Esophagus squamous epithelium (tissue), 5 donors: ENCODE data around the gene HAUS6. TPM values are rescaled to one million over a fixed set of nuclear protein-coding genes. Genes with fewer than 3 reads are reported as not detected.

Source experiments
- DNase-seq: peaks from one replicate; lab custom pipeline; 2025; lab: John Stamatoyannopoulos, UW
- H3K27ac ChIP-seq, 4 donors: fragments of 200-600 bp; sonication (generic); one replicate each; pipeline ENCODE4 v1.5.1; 2016 to 2019; ENCODE audit warnings: mild to moderate bottlenecking in 1 of 4
- H3K27me3 ChIP-seq, 4 donors: fragments of 200-600 bp; sonication (generic); 1 replicate in 3 of 4; 2 replicates in 1 of 4; pipeline versions ENCODE4 v1.5.1 to v1.6.0; 2017 to 2021; ENCODE audit warnings: antibody characterized with exemption in 1 of 4
- H3K36me3 ChIP-seq, 3 donors: fragments of 200-600 bp; sonication (generic); one replicate each; pipeline ENCODE4 v1.5.1; 2016 to 2019
- H3K4me1 ChIP-seq, 3 donors: fragments of 200-600 bp; sonication (generic); one replicate each; pipeline ENCODE4 v1.5.1; 2017 to 2019
- H3K4me3 ChIP-seq, 4 donors: fragments of 200-600 bp; sonication (generic); 1 replicate in 3 of 4; 2 replicates in 1 of 4; pipeline ENCODE4 v1.5.1; 2016 to 2019; ENCODE audit warnings: mild to moderate bottlenecking in 2 of 4, moderate library complexity in 1 of 4
- H3K9me3 ChIP-seq, 3 donors: fragments of 200-600 bp; sonication (generic); one replicate each; pipeline ENCODE4 v1.5.1; 2016 to 2019
- POLR2A ChIP-seq, 4 donors: fragments of 450-650 bp; IDR thresholded peaks; one replicate each; pipeline ENCODE4 v1.6.1; 2017; ENCODE audit warnings: antibody characterized with exemption in 4 of 4, mild to moderate bottlenecking in 4 of 4, moderate library complexity in 3 of 4
- WGBS, 2 donors: methylation state at CpG; one replicate each; pipeline ENCODE4 v1.1.5; 2018; 5-methylcytosine and 5-hydroxymethylcytosine counted together
- intact Hi-C: fragments of 100-400 bp; cut with DNase I; formaldehyde crosslinking; loops from one replicate; pipeline ENCODE4 v1.15.0; 2022
- total RNA-seq, 4 donors: library from RNA; depleted of rRNA; stranded (reverse); fragments of >200 nt; gene quantifications; one replicate each; pipeline ENCODE4 v1.1.0, GENCODE V29; 2016
- TF ChIP-seq, protein P1 (sequence below), 6 experiments: fragments of 450-650 bp in 4 of 6; fragments of 200-600 bp in 2 of 6; sonication (generic) in 2 of 6; IDR thresholded peaks; one replicate each; pipeline ENCODE4 v1.5.1; 2016 to 2019; ENCODE audit warnings: antibody characterized with exemption in 6 of 6, mild to moderate bottlenecking in 4 of 6, moderate library complexity in 4 of 6
- donor health status: DM: yes; HTN: yes; CAD: no.

HAUS6 gene
- total RNA-seq, 4 donors from 2014 or later = 3.1 to 9.3 (median 9.0) TPM

DNA sequence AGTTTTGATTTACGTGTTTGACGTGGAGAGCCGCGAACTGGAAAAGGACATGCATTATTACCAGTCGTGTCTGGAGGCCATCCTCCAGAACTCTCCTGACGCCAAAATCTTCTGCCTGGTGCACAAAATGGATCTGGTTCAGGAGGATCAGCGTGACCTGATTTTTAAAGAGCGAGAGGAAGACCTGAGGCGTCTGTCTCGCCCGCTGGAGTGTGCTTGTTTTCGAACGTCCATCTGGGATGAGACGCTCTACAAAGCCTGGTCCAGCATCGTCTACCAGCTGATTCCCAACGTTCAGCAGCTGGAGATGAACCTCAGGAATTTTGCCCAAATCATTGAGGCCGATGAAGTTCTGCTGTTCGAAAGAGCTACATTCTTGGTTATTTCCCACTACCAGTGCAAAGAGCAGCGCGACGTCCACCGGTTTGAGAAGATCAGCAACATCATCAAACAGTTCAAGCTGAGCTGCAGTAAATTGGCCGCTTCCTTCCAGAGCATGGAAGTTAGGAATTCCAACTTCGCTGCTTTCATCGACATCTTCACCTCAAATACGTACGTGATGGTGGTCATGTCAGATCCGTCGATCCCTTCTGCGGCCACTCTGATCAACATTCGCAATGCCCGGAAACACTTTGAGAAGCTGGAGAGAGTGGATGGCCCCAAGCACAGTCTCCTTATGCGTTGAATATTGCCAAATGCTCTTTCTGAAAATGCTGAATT lies 52.6 kb downstream of the HAUS6 start:
- intact Hi-C loops = no loop called here
- peak overlapping the region; percentile 94 to 97 (median 96) for H3K27ac ChIP-seq
- H3K27me3 ChIP-seq = no peaks in the 10 kb centered on the region
- H3K4me3 ChIP-seq = peak overlapping the region; percentile 62 to 86 (median 82)
- WGBS, 2 donors = 6 to 14% methylated on average over 23 to 30 of the region's 33 CpGs
- H3K9me3 ChIP-seq = no peaks in the 10 kb centered on the region
- TF ChIP-seq POLR2A (IDR thresholded peaks at IDR 0.05) = no peak
- H3K4me1 ChIP-seq = peaks cover 4 to 44% (median 24%) of the 10 kb centered on the region in 3 donors
- no peak for DNase-seq
- H3K36me3 ChIP-seq = no peaks in the 10 kb centered on the region

DNA sequence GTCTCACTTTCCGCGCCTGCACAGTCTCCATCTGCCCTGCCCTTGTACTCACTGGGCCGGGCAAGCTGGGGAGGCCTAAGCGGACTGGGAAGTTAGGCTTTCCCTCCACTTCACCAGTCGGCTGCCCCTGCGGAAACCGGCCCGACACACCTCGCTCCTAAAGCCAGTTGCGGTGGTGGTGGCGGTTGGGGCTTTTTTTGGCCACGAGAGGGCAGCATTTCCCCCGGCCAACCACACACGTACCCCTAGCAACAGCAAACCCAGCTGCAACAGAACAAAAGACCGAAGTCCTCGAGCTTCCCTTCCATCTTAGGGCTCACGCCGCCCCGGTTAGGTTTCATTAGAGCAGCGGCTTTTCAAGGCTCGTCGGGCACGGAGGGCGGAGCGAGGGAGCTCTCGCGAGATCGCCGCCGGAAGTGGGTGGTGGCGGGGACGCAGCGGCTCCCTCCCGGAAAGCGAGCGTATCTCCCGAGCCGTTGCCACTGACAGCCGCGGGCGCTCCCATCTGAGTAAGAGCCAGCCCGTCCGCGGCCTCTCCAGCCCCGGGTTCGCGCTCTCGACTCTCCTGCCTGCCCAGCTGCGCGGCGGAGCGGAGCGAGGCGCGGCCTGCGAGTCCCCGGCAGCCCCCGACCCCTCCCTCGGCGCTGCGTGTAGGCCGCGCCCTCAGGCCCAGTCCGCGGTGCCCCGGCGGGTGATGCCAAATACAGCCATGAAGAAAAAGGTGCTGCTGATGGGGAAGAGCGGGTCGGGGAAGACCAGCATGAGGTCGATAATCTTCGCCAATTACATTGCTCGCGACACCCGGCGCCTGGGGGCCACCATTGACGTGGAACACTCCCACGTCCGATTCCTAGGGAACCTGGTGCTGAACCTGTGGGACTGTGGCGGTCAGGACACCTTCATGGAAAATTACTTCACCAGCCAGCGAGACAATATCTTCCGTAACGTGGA lies 53.5 kb downstream of the HAUS6 start, which contains the start of gene RRAGA:
TSS of gene RRAGA (plus strand) at position 462 of the 951 bp plus-strand sequence. CDS start at position 695, 233 bp downstream.
- intact Hi-C loops = no loop called here
- peak within 1 kb of the TSS; percentile 94 to 97 (median 96) for H3K27ac ChIP-seq
- TF ChIP-seq, protein P1, sequence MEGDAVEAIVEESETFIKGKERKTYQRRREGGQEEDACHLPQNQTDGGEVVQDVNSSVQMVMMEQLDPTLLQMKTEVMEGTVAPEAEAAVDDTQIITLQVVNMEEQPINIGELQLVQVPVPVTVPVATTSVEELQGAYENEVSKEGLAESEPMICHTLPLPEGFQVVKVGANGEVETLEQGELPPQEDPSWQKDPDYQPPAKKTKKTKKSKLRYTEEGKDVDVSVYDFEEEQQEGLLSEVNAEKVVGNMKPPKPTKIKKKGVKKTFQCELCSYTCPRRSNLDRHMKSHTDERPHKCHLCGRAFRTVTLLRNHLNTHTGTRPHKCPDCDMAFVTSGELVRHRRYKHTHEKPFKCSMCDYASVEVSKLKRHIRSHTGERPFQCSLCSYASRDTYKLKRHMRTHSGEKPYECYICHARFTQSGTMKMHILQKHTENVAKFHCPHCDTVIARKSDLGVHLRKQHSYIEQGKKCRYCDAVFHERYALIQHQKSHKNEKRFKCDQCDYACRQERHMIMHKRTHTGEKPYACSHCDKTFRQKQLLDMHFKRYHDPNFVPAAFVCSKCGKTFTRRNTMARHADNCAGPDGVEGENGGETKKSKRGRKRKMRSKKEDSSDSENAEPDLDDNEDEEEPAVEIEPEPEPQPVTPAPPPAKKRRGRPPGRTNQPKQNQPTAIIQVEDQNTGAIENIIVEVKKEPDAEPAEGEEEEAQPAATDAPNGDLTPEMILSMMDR (IDR thresholded peaks at IDR 0.05) = peak; percentile 80 to 95 (median 92)
- TF ChIP-seq POLR2A (IDR thresholded peaks at IDR 0.05) = peak in 3 of 4 donors; percentile 39 to 88 (median 84)

DNA sequence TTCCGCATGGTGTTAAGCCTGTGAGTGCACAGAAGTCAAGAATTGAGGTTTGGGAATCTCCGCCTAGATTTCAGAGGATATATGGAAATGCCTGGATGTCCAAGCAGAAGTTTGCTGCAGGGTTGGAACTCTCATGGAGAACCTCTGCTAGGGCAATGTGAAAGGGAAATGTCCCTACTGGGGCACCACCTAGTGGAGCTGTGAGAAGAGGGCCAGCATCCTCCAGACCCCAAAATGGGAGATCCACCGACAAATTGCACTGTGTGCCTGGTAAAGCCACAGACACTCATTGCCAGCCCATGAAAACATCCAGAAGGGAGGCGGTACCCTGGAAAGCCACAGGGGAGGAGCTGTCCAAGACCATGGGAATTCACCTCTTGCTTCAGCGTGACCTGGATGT lies 66.1 kb downstream of the HAUS6 start:
- intact Hi-C loops = no loop called here
- Histone ChIP-seq H3K36me3 (no peaks in the 10 kb centered on the region), H3K4me1 (no peaks in the 10 kb centered on the region), H3K9me3 (no peaks in the 10 kb centered on the region), H3K4me3 (no peak overlapping the region), H3K27me3 (no peaks in the 10 kb centered on the region), H3K27ac (no peak overlapping the region)
- no peak for DNase-seq
- 92 to 100% methylated on average over 1 to 5 of the region's 5 CpGs for WGBS, 2 donors
- no peak for TF ChIP-seq POLR2A (IDR thresholded peaks at IDR 0.05)
- TF ChIP-seq, protein P1 (IDR thresholded peaks at IDR 0.05) = no peak

More for the DNA sequence above, 53.5 kb downstream of the HAUS6 start, which contains the start of gene RRAGA:
- no peaks in the 10 kb centered on the region for H3K27me3 ChIP-seq
- H3K9me3 ChIP-seq = no peaks in the 10 kb centered on the region
- 0 to 1% methylated on average over 14 to 26 of the region's 82 CpGs for WGBS, 2 donors
- no peaks in the 10 kb centered on the region for H3K36me3 ChIP-seq
- peaks cover 4 to 44% (median 24%) of the 10 kb centered on the region in 3 donors for H3K4me1 ChIP-seq
- peak within 1 kb of the TSS; percentile 62 to 86 (median 82) for H3K4me3 ChIP-seq
- DNase-seq = peak; percentile 79

DNA sequence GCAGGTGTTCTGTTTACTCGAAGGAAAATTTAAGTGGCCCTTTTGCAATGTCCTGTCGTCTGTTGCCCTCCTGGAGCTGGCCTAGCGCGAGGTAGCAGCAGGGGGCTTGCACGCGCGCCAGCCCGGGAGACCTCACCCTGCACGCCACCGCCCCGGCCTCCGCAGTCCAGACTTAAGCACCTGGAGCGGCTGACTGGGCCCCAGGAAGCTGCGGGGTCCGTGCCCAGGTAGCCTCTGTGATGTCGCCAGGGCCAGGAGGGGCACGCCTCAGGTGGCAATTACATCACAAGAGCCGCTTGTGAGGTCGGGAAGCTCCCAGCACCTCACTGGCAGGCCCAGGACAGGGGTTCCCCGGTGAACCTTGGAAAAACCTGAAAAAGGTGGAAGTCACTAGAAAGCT lies 69.7 kb downstream of the HAUS6 start, which contains the start of gene SAXO1:
TSS of gene SAXO1 (minus strand) at position 195 of the 400 bp plus-strand sequence. CDS start 301 bp downstream, outside the sequence.
- Histone ChIP-seq H3K27me3 (peaks cover 0 to 4% (median 0%) of the 10 kb centered on the region in 4 donors), H3K36me3 (no peaks in the 10 kb centered on the region), H3K27ac (no peak within 1 kb of the TSS), H3K9me3 (no peaks in the 10 kb centered on the region), H3K4me3 (no peak within 1 kb of the TSS), H3K4me1 (no peaks in the 10 kb centered on the region)
- WGBS, 2 donors = 82% methylated on average over 4 of the region's 20 CpGs; no CpG with 5 or more reads in 1 of the 2 donors
- TF ChIP-seq POLR2A (IDR thresholded peaks at IDR 0.05) = no peak
- TF ChIP-seq, protein P1 (IDR thresholded peaks at IDR 0.05) = no peak
- no peak for DNase-seq
- intact Hi-C loops = no loop called here

DNA sequence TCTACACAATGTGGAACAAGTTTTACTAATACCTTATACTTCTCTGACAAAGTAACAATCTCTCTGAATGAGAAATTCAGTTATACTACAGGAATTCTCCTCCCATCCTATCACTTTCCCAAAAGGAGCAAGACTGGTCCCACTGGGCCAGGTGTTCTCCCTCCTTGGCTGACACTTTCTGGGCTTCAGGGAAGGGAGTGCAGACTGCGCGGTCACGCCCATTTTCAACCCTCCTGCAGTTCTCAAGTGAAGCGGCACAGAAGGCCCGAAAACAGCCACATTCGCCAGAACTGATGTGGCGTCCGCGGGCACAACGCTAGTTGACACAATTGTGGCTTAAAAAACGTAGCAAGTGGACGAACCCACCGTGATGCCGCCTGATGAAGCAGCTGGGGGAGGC lies 70.3 kb downstream of the HAUS6 start:
- WGBS, 2 donors = 51 to 61% methylated on average over 5 to 14 of the region's 14 CpGs
- no peak overlapping the region for H3K27ac ChIP-seq
- no peak for DNase-seq
- no peaks in the 10 kb centered on the region for H3K36me3 ChIP-seq
- peaks cover 0 to 4% (median 0%) of the 10 kb centered on the region in 4 donors for H3K27me3 ChIP-seq
- TF ChIP-seq, protein P1 (IDR thresholded peaks at IDR 0.05) = no peak
- TF ChIP-seq POLR2A (IDR thresholded peaks at IDR 0.05) = no peak
- H3K9me3 ChIP-seq = no peaks in the 10 kb centered on the region
- no peak overlapping the region for H3K4me3 ChIP-seq
- intact Hi-C loops = no loop called here
- H3K4me1 ChIP-seq = no peaks in the 10 kb centered on the region
